Bone marrow (tissue), 2 donors: ENCODE measurements around the gene MOAP1.
A peak's percentile ranks its signal among the peaks of the same experiment; 100 is the strongest.
"Not testable (repeated sequence)": the region's sequence is repeated elsewhere in the genome, so short reads cannot be mapped to it uniquely, and the experiment has no call there.

Experiments
- DNase-seq, 2 donors: peaks; one replicate each; lab custom pipeline; 2025; lab: John Stamatoyannopoulos, UW

Gene MOAP1

GRCh38 chr14:93184391-93185348, at the start of gene MOAP1, which contains the start of gene LYSET:
Gene MOAP1 (minus strand): TSS chr14:93184897. CDS start chr14:93184242, 655 bp downstream.
Gene LYSET (plus strand): TSS chr14:93185317. CDS start chr14:93185406, 89 bp downstream.
- DNase-seq = peak; percentile 66 to 85

- not testable (repeated sequence) for DNase-seq
These were observed 48.4 kb upstream of the MOAP1 start for GRCh38 chr14:93233078-93233477.

GRCh38 chr14:93232159-93232558, 47.5 kb upstream of the MOAP1 start:
- no peak for DNase-seq

GRCh38 chr14:93231129-93231979, 46.7 kb upstream of the MOAP1 start:
- no peak for DNase-seq

- no peak for DNase-seq
These were observed 45.8 kb upstream of the MOAP1 start for GRCh38 chr14:93230539-93230938.

GRCh38 chr14:93228550-93228949, 43.9 kb upstream of the MOAP1 start:
- DNase-seq = no peak

GRCh38 chr14:93223565-93223964, 38.9 kb upstream of the MOAP1 start:
- DNase-seq = no peak

- no peak for DNase-seq
These were observed 35.8 kb upstream of the MOAP1 start for GRCh38 chr14:93220509-93220908.

- DNase-seq = peak in 1 of 2 donors; percentile 24
These were observed 34.5 kb upstream of the MOAP1 start for GRCh38 chr14:93219103-93219726.

- DNase-seq = no peak
These were observed 29.9 kb upstream of the MOAP1 start for GRCh38 chr14:93214598-93214997.

GRCh38 chr14:93212432-93212831, 27.7 kb upstream of the MOAP1 start:
- no peak for DNase-seq

GRCh38 chr14:93207468-93208308, 23.0 kb upstream of the MOAP1 start:
- DNase-seq = peak in 1 of 2 donors; percentile 49

- peak; percentile 69 to 87 for DNase-seq
These were observed 22.2 kb upstream of the MOAP1 start, which contains the start of the genes GON7 and UBR7 for GRCh38 chr14:93206793-93207467. Gene GON7 (minus strand): TSS chr14:93207065. CDS start chr14:93207037, 28 bp downstream. Gene UBR7 (plus strand): TSS chr14:93207256. CDS start chr14:93207292, 36 bp downstream.

GRCh38 chr14:93201155-93201704, 16.5 kb upstream of the MOAP1 start:
- DNase-seq = no peak

GRCh38 chr14:93200553-93200952, 15.9 kb upstream of the MOAP1 start:
- DNase-seq = no peak

- DNase-seq = no peak
These were observed 14.3 kb upstream of the MOAP1 start for GRCh38 chr14:93199031-93199430.

GRCh38 chr14:93195316-93195999, 10.8 kb upstream of the MOAP1 start:
- no peak for DNase-seq

- no peak for DNase-seq
These were observed 2.3 kb upstream of the MOAP1 start for GRCh38 chr14:93186956-93187355.

- no peak for DNase-seq
These were observed 1.8 kb upstream of the MOAP1 start for GRCh38 chr14:93186466-93186865.
